Mammary epithelial cell (primary cell): Measurements from ENCODE around the gene DPH1.
A peak's percentile ranks its signal among the peaks of the same experiment; 100 is the strongest.

ENCODE experiments used
- EZH2 ChIP-seq: IDR thresholded peaks from 2 replicates; pipeline ENCODE4 v1.6.1; 2012; ENCODE audit warnings: low read length, inconsistent platforms, borderline replicate concordance
- TF ChIP-seq, protein P1 (sequence below), 2 donors: IDR thresholded peaks in 1 of 2; conservative IDR thresholded peaks in 1 of 2; 2 replicates each; pipeline ENCODE4 v1.5.1; 2011 to 2012; ENCODE audit warnings: inconsistent platforms in 2 of 2, low read length in 2 of 2, mild to moderate bottlenecking in 2 of 2, control low read depth in 1 of 2, low read depth in 1 of 2; ENCODE audit not compliant: insufficient read depth in 1 of 2; ENCODE audit errors: extremely low read depth in 1 of 2

- TF ChIP-seq, protein P1, sequence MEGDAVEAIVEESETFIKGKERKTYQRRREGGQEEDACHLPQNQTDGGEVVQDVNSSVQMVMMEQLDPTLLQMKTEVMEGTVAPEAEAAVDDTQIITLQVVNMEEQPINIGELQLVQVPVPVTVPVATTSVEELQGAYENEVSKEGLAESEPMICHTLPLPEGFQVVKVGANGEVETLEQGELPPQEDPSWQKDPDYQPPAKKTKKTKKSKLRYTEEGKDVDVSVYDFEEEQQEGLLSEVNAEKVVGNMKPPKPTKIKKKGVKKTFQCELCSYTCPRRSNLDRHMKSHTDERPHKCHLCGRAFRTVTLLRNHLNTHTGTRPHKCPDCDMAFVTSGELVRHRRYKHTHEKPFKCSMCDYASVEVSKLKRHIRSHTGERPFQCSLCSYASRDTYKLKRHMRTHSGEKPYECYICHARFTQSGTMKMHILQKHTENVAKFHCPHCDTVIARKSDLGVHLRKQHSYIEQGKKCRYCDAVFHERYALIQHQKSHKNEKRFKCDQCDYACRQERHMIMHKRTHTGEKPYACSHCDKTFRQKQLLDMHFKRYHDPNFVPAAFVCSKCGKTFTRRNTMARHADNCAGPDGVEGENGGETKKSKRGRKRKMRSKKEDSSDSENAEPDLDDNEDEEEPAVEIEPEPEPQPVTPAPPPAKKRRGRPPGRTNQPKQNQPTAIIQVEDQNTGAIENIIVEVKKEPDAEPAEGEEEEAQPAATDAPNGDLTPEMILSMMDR (conservative IDR thresholded peaks at IDR 0.05 in 1 of 2, IDR thresholded peaks at IDR 0.05 in 1 of 2; ENCODE audit: extremely low read depth in 1 of 2, insufficient read depth in 1 of 2, low read depth in 1 of 2, low read length in 2 of 2): peak in 1 of 2 donors; percentile 26
- TF ChIP-seq EZH2: no peak
Observed at GRCh38 chr17:2075336-2076086, 45.6 kb downstream of the DPH1 start.
